Neuronal stem cell (in vitro differentiated cells): ENCODE results near the gene FLOT2.
"Not testable (repeated sequence)": the region's sequence is repeated elsewhere in the genome, so short reads cannot be mapped to it uniquely, and the experiment has no call there.

ENCODE experiments used
- DNase-seq: peaks from one replicate; pipeline ENCODE4 v3.0.0-alpha.2; 2013; ENCODE audit warnings: low spot score
- H2AFZ ChIP-seq: one replicate; pipeline ENCODE4 v1.6.1; 2013; ENCODE audit warnings: mild to moderate bottlenecking, low read length, inconsistent platforms
- H2AK5ac ChIP-seq: 2 replicates; pipeline ENCODE4 v1.6.1; 2013; ENCODE audit warnings: low read depth, mild to moderate bottlenecking, inconsistent platforms, low read length, moderate library complexity, mixed read lengths
- H2BK120ac ChIP-seq: 2 replicates; pipeline ENCODE4 v1.6.1; 2013; ENCODE audit warnings: low read depth, mild to moderate bottlenecking, inconsistent platforms, low read length, moderate library complexity, mixed read lengths
- H2BK12ac ChIP-seq: one replicate; pipeline ENCODE4 v1.6.1; 2013; ENCODE audit warnings: low read length, inconsistent platforms
- H2BK15ac ChIP-seq: 2 replicates; pipeline ENCODE4 v1.6.1; 2013; ENCODE audit warnings: mild to moderate bottlenecking, low read length, inconsistent platforms, mixed read lengths
- H2BK5ac ChIP-seq: one replicate; pipeline ENCODE4 v1.6.1; 2013; ENCODE audit warnings: inconsistent platforms, mild to moderate bottlenecking, low read length, moderate library complexity
- H3K14ac ChIP-seq: one replicate; pipeline ENCODE4 v1.6.1; 2013; ENCODE audit warnings: low read length, inconsistent platforms
- H3K18ac ChIP-seq: 2 replicates; pipeline ENCODE4 v1.6.1; 2013; ENCODE audit warnings: low read length, inconsistent platforms
- H3K23ac ChIP-seq: 2 replicates; pipeline ENCODE4 v1.6.1; 2013; ENCODE audit warnings: low read depth, mild to moderate bottlenecking, mixed read lengths, low read length, inconsistent platforms; ENCODE audit not compliant: poor library complexity
- H3K27ac ChIP-seq: replicated peaks from 3 replicates; pipeline ENCODE4 v1.5.1; 2013; ENCODE audit warnings: low read length, inconsistent platforms
- H3K27me3 ChIP-seq, 3 experiments: 2 replicates each; pipeline ENCODE4 v1.6.1; 2013; ENCODE audit warnings: low read length in 3 of 3, mild to moderate bottlenecking in 2 of 3, inconsistent platforms in 1 of 3, low read depth in 1 of 3, mixed read lengths in 1 of 3, moderate library complexity in 1 of 3; ENCODE audit not compliant: control insufficient read depth in 3 of 3, insufficient read depth in 3 of 3
- H3K36me3 ChIP-seq, 2 donors: replicated peaks in 1 of 2; 2 replicates each; pipeline ENCODE4 v1.6.1; 2013; ENCODE audit warnings: low read length in 2 of 2; ENCODE audit not compliant: control insufficient read depth in 2 of 2, insufficient read depth in 2 of 2
- H3K4ac ChIP-seq: 2 replicates; pipeline ENCODE4 v1.6.1; 2013; ENCODE audit warnings: inconsistent platforms, mild to moderate bottlenecking, low read length, moderate library complexity
- H3K4me1 ChIP-seq, 2 donors: 1 replicate in 1 of 2; 2 replicates in 1 of 2; pipeline ENCODE4 v1.6.1; 2013; ENCODE audit warnings: low read length in 2 of 2, low read depth in 1 of 2; ENCODE audit not compliant: control insufficient read depth in 2 of 2, insufficient read depth in 1 of 2
- H3K4me2 ChIP-seq: one replicate; pipeline ENCODE4 v1.6.1; 2013; ENCODE audit warnings: mild to moderate bottlenecking, low read length, inconsistent platforms; ENCODE audit not compliant: insufficient read depth, poor library complexity, severe bottlenecking
- H3K4me3 ChIP-seq, 2 donors: 2 replicates each; pipeline ENCODE4 v1.5.1; 2013; ENCODE audit warnings: low read length in 2 of 2, mild to moderate bottlenecking in 2 of 2, inconsistent platforms in 1 of 2, moderate library complexity in 1 of 2
- H3K79me1 ChIP-seq: one replicate; pipeline ENCODE4 v1.6.1; 2013; ENCODE audit warnings: low read depth, mild to moderate bottlenecking, inconsistent platforms, low read length, moderate library complexity
- H3K9ac ChIP-seq: one replicate; pipeline ENCODE4 v1.6.1; 2013; ENCODE audit warnings: mild to moderate bottlenecking, low read depth, low read length, inconsistent platforms; ENCODE audit not compliant: poor library complexity
- H3K9me3 ChIP-seq, 2 donors: replicated peaks in 1 of 2; 2 replicates each; pipeline versions ENCODE3 to v1.6.1; 2013; ENCODE audit warnings: low read length in 2 of 2, mild to moderate bottlenecking in 2 of 2, inconsistent platforms in 1 of 2, low read depth in 1 of 2, mixed read lengths in 1 of 2, moderate library complexity in 1 of 2; ENCODE audit not compliant: control insufficient read depth in 2 of 2, insufficient read depth in 1 of 2
- H4K8ac ChIP-seq: one replicate; pipeline ENCODE4 v1.6.1; 2013; ENCODE audit warnings: low read depth, mild to moderate bottlenecking, inconsistent platforms, low read length, moderate library complexity
- H4K91ac ChIP-seq: one replicate; pipeline ENCODE4 v1.6.1; 2013; ENCODE audit warnings: low read length, low read depth, mild to moderate bottlenecking, inconsistent platforms; ENCODE audit not compliant: poor library complexity
- WGBS, 2 donors: extraction: QIAGEN DNeasy Blood & Tissue Kit; methylation state at CpG; one replicate each; pipeline ENCODE4 v1.1.7; 2013; ENCODE audit warnings: missing lambda C conversion rate in 2 of 2, mixed read lengths in 1 of 2; ENCODE audit not compliant: insufficient read length in 2 of 2, insufficient replicate concordance in 1 of 2; ENCODE audit errors: extremely low coverage in 2 of 2; 5-methylcytosine and 5-hydroxymethylcytosine counted together

The FLOT2 gene

GRCh38 chr17:28878158-28878910, 19.2 kb downstream of the FLOT2 start:
- Histone ChIP-seq H3K9ac (no peak overlapping the region), H2BK12ac (no peak overlapping the region), H3K4me3 (no peak overlapping the region), H3K4ac (no peak overlapping the region), H3K14ac (no peak overlapping the region), H3K9me3 (no peaks in the 10 kb centered on the region), H2BK15ac (no peak overlapping the region), H2BK5ac (no peak overlapping the region), H3K27me3 (no peaks in the 10 kb centered on the region), H3K18ac (no peak overlapping the region), H4K8ac (no peak overlapping the region), H3K4me1 (no peaks in the 10 kb centered on the region), H3K36me3 (peaks cover 40 to 54% of the 10 kb centered on the region in 2 donors), H2AFZ (no peak overlapping the region), H2BK120ac (no peak overlapping the region), H4K91ac (no peak overlapping the region), H2AK5ac (no peak overlapping the region), H3K79me1 (no peaks in the 10 kb centered on the region), H3K23ac (no peak overlapping the region), H3K27ac (no peak overlapping the region), H3K4me2 (no peak overlapping the region)
- WGBS, 2 donors: no CpG with 5 or more reads among the region's 2 CpGs
- DNase-seq: no peak

- not testable (repeated sequence) for DNase-seq, H3K4me3 ChIP-seq, H2BK5ac ChIP-seq, H3K4me1 ChIP-seq, H3K9me3 ChIP-seq, H2AFZ ChIP-seq, H3K4me2 ChIP-seq, H3K18ac ChIP-seq, H3K27me3 ChIP-seq, H3K79me1 ChIP-seq, H4K8ac ChIP-seq, H3K23ac ChIP-seq, H3K27ac ChIP-seq, H2AK5ac ChIP-seq, H3K14ac ChIP-seq, H2BK15ac ChIP-seq, H4K91ac ChIP-seq, H2BK12ac ChIP-seq, H3K4ac ChIP-seq, H2BK120ac ChIP-seq, H3K9ac ChIP-seq
- no CpG with 5 or more reads among the region's 6 CpGs for WGBS, 2 donors
- peaks cover 31 to 43% of the 10 kb centered on the region in 2 donors for H3K36me3 ChIP-seq
Measured at GRCh38 chr17:28877150-28877711, 20.3 kb downstream of the FLOT2 start.

- Histone ChIP-seq H3K27ac (no peak overlapping the region), H3K18ac (no peak overlapping the region), H3K23ac (no peak overlapping the region), H3K4me2 (no peak overlapping the region), H3K4me1 (peaks cover 0 to 2% of the 10 kb centered on the region in 2 donors), H3K4ac (no peak overlapping the region), H4K91ac (no peak overlapping the region), H3K9ac (no peak overlapping the region), H2BK15ac (no peak overlapping the region), H3K14ac (no peak overlapping the region), H3K27me3 (no peaks in the 10 kb centered on the region), H2BK12ac (no peak overlapping the region), H4K8ac (no peak overlapping the region), H3K36me3 (peaks cover 20 to 31% of the 10 kb centered on the region in 2 donors), H2AFZ (no peak overlapping the region), H2AK5ac (no peak overlapping the region), H3K79me1 (no peaks in the 10 kb centered on the region), H2BK5ac (no peak overlapping the region), H3K9me3 (no peaks in the 10 kb centered on the region), H2BK120ac (no peak overlapping the region), H3K4me3 (no peak overlapping the region)
- WGBS, 2 donors: no CpG with 5 or more reads among the region's 1 CpG
- no peak for DNase-seq
Measured at GRCh38 chr17:28875848-28876550, 21.5 kb downstream of the FLOT2 start.

DNA sequence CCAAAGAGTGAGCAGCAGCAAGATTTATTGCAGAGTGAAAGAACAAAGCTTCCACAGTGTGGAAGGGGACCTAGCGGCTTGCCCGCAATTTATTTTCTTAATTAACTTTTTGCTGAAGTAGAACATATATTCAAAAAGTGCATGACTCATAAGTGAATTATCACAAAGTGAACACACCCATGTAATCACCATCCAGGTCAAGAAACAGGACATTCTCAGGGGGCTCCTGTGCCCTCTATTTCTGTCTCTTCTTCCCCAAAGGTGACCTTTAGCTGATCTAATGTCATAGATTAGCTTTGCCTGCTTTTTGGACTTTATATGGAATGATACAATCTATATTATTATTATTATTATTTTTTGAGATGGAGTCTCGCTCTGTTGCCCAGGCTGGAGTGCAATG, 22.8 kb downstream of the FLOT2 start:
- no peak overlapping the region for H2BK15ac ChIP-seq
- H4K8ac ChIP-seq: no peak overlapping the region
- no peak overlapping the region for H2BK12ac ChIP-seq
- no peak overlapping the region for H2AFZ ChIP-seq
- H3K4ac ChIP-seq: no peak overlapping the region
- H3K14ac ChIP-seq: no peak overlapping the region
- H3K4me2 ChIP-seq: no peak overlapping the region
- H3K27ac ChIP-seq: no peak overlapping the region
- no peak overlapping the region for H2AK5ac ChIP-seq
- no peak overlapping the region for H4K91ac ChIP-seq
- H3K4me1 ChIP-seq: peaks cover 0 to 2% of the 10 kb centered on the region in 2 donors
- H3K9me3 ChIP-seq: no peaks in the 10 kb centered on the region
- WGBS, 2 donors: no CpG with 5 or more reads among the region's 3 CpGs
- peaks cover 7 to 19% of the 10 kb centered on the region in 2 donors for H3K36me3 ChIP-seq
- no peak overlapping the region for H2BK5ac ChIP-seq
- H3K18ac ChIP-seq: no peak overlapping the region
- no peak overlapping the region for H3K9ac ChIP-seq
- H3K4me3 ChIP-seq: no peak overlapping the region
- no peaks in the 10 kb centered on the region for H3K79me1 ChIP-seq
- DNase-seq: no peak
- no peak overlapping the region for H2BK120ac ChIP-seq
- no peak overlapping the region for H3K23ac ChIP-seq
- no peaks in the 10 kb centered on the region for H3K27me3 ChIP-seq
